ENCODE results near the gene STARD10. TPM values are rescaled to one million over a fixed set of nuclear protein-coding genes. Genes with fewer than 3 reads are reported as not detected.

Gene STARD10
- total and polyA plus RNA-seq, 9 of the 15 experiments (the other 6 are each of a cell fraction or from before 2014, with no cell fraction given) = 0.15 to 52.9 (median 32.3) TPM

- TF ChIP-seq ZBTB40 (IDR thresholded peaks at IDR 0.05) = no peak
- no peak for TF ChIP-seq ZBTB40 (CRISPR knock-in tag; IDR thresholded peaks at IDR 0.05)
- no peak for TF ChIP-seq HNRNPLL (IDR thresholded peaks at IDR 0.05; ENCODE audit: low read depth, low read length, poor library complexity, severe bottlenecking)
- 0 out of 2 replicates have a peak, but pooled peaks have one; percentile 18 for TF ChIP-seq ETV5 (CRISPR knock-in tag; IDR thresholded peaks at IDR 0.05; ENCODE audit: low read depth)
- TF ChIP-seq NRF1 (conservative IDR thresholded peaks at IDR 0.05 in 1 of 2, IDR thresholded peaks at IDR 0.05 in 1 of 2) = 0 out of 4 replicates have a peak, but pooled peaks of 1 of the 2 experiments have one; percentile 27
- TF ChIP-seq POLR3A (IDR thresholded peaks at IDR 0.05; ENCODE audit: borderline replicate concordance, extremely low read depth, insufficient read depth, insufficient read length) = no peak
- no peak for TF ChIP-seq ZC3H4 (CRISPR knock-in tag; IDR thresholded peaks at IDR 0.05; ENCODE audit: borderline replicate concordance)
- peak; percentile 61 for TF ChIP-seq DPF2 (IDR thresholded peaks at IDR 0.05)
- no peak for TF ChIP-seq MECOM (CRISPR knock-in tag; IDR thresholded peaks at IDR 0.05)
- 0 out of 2 replicates have a peak, but pooled peaks have one; percentile 41 for TF ChIP-seq MAFK (IDR thresholded peaks at IDR 0.05; ENCODE audit: low read length)
- no peak; a peak in 1 of 4 replicates for TF ChIP-seq MAZ (CRISPR knock-in tag; conservative IDR thresholded peaks at IDR 0.05 in 1 of 2, IDR thresholded peaks at IDR 0.05 in 1 of 2)
- no peak; the same call in 1 of the 2 replicates for TF ChIP-seq ESRRA (IDR thresholded peaks at IDR 0.05; ENCODE audit: borderline replicate concordance, low read depth)
- TF ChIP-seq ZEB2 (IDR thresholded peaks at IDR 0.05) = no peak; the same call in 1 of the 2 replicates
- TF ChIP-seq JUNB (CRISPR knock-in tag; conservative IDR thresholded peaks at IDR 0.05) = no peak
- TF ChIP-seq XRCC5 (IDR thresholded peaks at IDR 0.05; ENCODE audit: low read depth, low read length) = no peak
- no peak for TF ChIP-seq PTBP1 (IDR thresholded peaks at IDR 0.05; ENCODE audit: low read depth, low read length)
- TF ChIP-seq MIER1 (IDR thresholded peaks at IDR 0.05; ENCODE audit: low read depth) = no peak
- TF ChIP-seq ZNF232 (CRISPR knock-in tag; IDR thresholded peaks at IDR 0.05) = no peak
- peak; percentile 41 for TF ChIP-seq JUND (IDR thresholded peaks at IDR 0.05; ENCODE audit: borderline replicate concordance, low read depth, low read length)
- peak; percentile 62; the same call in 1 of the 3 replicates for TF ChIP-seq JUND (tag; IDR thresholded peaks at IDR 0.05; ENCODE audit: borderline replicate concordance, low read depth, low read length)
- TF ChIP-seq STAG1 (CRISPR knock-in tag; IDR thresholded peaks at IDR 0.05; ENCODE audit: borderline replicate concordance) = no peak
- peak in 1 of 2 experiments; percentile 76; a peak in 1 of 4 replicates for TF ChIP-seq RCOR1 (IDR thresholded peaks at IDR 0.05; ENCODE audit: borderline replicate concordance in 1 of 2, low read depth in 2 of 2, low read length in 2 of 2)
These were observed 58.3 kb downstream of the STARD10 start (continued) for GRCh38 chr11:72735495-72736027.

All from K562 (cell line).